Transverse colon (tissue), 3 donors: ENCODE measurements around the gene SREBF2.

Experiments
- EP300 ChIP-seq: sonication (generic); formaldehyde crosslinking; IDR thresholded peaks from one replicate; pipeline ENCODE4 v1.6.1; 2017; ENCODE audit warnings: antibody characterized with exemption, low read depth
- POLR2A ChIP-seq: fragments of 450-650 bp; IDR thresholded peaks from one replicate; pipeline ENCODE4 v1.6.1; 2016; ENCODE audit warnings: antibody characterized with exemption, mild to moderate bottlenecking, moderate library complexity
- TF ChIP-seq, protein P1 (sequence below), 5 experiments: fragments of 200-600 bp in 3 of 5; fragments of 450-650 bp in 2 of 5; sonication (generic) in 3 of 5; IDR thresholded peaks; 1 replicate in 2 of 5; 2 replicates in 3 of 5; pipeline ENCODE4 v1.5.1; 2016 to 2017; ENCODE audit warnings: antibody characterized with exemption in 5 of 5, inconsistent platforms in 3 of 5, mild to moderate bottlenecking in 2 of 5, moderate library complexity in 1 of 5

DNA sequence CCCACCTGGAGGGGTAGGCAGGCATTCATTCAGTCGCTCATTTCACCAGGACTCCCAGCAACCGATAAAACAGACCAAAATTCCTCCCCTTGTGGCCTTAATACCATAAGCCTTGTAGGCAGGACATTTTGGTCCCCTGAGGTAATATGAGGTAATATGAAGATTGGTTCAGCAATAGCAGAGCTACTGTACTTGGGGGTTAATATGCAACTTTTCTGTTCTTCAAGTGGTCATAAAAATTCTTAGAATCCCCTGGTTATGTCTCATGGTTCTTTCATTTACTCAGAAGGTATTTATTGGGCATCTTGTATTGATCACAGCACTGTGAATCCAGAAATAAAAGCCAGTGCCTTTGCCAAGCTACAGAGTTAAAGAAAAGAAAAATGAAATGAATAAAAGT lies 52.2 kb downstream of the SREBF2 start:
- TF ChIP-seq, protein P1, sequence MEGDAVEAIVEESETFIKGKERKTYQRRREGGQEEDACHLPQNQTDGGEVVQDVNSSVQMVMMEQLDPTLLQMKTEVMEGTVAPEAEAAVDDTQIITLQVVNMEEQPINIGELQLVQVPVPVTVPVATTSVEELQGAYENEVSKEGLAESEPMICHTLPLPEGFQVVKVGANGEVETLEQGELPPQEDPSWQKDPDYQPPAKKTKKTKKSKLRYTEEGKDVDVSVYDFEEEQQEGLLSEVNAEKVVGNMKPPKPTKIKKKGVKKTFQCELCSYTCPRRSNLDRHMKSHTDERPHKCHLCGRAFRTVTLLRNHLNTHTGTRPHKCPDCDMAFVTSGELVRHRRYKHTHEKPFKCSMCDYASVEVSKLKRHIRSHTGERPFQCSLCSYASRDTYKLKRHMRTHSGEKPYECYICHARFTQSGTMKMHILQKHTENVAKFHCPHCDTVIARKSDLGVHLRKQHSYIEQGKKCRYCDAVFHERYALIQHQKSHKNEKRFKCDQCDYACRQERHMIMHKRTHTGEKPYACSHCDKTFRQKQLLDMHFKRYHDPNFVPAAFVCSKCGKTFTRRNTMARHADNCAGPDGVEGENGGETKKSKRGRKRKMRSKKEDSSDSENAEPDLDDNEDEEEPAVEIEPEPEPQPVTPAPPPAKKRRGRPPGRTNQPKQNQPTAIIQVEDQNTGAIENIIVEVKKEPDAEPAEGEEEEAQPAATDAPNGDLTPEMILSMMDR (IDR thresholded peaks at IDR 0.05): no peak
- no peak for TF ChIP-seq POLR2A
- TF ChIP-seq EP300: no peak
